ENCODE data around the gene RIPOR2. TPM values are rescaled to one million over a fixed set of nuclear protein-coding genes. Genes with fewer than 3 reads are reported as not detected.
A peak's percentile ranks its signal among the peaks of the same experiment; 100 is the strongest.

The RIPOR2 gene
- total and polyA plus RNA-seq, 2 experiments from 2014 or later = 9.5 to 22.5 TPM

DNA sequence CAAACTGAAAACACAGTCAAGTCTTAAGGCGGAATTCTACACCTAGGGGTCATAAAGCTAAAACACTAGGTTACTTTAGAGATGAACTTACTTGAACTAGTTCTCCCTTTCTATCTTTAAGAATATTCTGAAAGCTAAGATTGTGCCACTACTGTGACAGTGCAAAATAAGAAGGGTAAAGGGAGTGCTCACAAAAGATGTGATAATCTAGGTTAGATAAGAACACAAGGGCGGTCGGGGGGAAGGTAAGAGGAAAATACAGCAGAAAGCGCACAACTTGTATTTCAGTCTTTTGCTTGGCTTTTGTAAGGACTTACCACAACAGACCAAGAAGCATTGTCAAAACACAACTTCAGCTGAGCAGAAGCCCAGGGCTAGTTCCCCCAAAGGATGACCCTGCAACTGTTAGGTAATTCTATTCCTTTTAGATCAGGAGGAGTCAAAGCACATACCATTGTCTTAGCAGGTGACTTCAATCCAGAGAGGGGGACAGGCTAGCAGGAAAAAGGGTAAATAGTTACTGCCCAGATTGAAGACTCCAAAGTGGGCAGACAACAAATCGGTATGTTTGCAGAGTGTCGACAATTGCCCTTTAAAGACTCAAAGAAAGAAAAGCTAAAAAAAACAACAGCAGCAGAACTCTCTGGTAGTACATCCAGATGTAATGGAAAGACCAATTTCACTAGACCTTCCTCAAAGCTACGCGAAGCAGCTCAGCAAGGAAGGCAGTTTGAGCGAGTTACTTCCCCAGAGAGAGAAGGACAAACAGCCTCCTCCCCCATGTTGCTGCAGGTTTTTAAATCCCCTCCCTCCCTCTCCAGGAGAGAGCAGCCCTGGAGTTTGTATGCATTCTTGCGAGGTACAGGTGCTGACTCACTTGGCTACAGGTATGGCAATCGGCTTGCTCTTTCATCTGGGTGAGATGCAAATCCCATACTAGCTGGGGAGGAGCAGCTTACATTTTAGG lies 59.0 kb downstream of the RIPOR2 start:
- no peaks in the 10 kb centered on the region; the same call in 1 of the 2 replicates for H3K9me2 ChIP-seq (ENCODE audit: insufficient read depth)
- Mint-ChIP-seq H3K4me3 (peak overlapping the region; percentile 43), H3K27ac (peak overlapping the region; percentile 80), H3K36me3 (ENCODE audit: low read depth) (peaks cover 40% of the 10 kb centered on the region), H3K9me3 (peaks cover 14% of the 10 kb centered on the region; the same call in 2 of the 3 replicates), H3K4me1 (peaks cover 56% of the 10 kb centered on the region), H3K27me3 (ENCODE audit: insufficient read depth, low read depth, poor library complexity) (peaks cover 5% of the 10 kb centered on the region)
- H3K4me1 ChIP-seq (ENCODE audit: insufficient read depth) = peaks cover 41% of the 10 kb centered on the region
- H3K79me2 ChIP-seq (replicated peaks; ENCODE audit: insufficient read depth) = no peaks in the 10 kb centered on the region
- ATAC-seq = peak; percentile 95
- TF ChIP-seq, protein P1, sequence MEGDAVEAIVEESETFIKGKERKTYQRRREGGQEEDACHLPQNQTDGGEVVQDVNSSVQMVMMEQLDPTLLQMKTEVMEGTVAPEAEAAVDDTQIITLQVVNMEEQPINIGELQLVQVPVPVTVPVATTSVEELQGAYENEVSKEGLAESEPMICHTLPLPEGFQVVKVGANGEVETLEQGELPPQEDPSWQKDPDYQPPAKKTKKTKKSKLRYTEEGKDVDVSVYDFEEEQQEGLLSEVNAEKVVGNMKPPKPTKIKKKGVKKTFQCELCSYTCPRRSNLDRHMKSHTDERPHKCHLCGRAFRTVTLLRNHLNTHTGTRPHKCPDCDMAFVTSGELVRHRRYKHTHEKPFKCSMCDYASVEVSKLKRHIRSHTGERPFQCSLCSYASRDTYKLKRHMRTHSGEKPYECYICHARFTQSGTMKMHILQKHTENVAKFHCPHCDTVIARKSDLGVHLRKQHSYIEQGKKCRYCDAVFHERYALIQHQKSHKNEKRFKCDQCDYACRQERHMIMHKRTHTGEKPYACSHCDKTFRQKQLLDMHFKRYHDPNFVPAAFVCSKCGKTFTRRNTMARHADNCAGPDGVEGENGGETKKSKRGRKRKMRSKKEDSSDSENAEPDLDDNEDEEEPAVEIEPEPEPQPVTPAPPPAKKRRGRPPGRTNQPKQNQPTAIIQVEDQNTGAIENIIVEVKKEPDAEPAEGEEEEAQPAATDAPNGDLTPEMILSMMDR (conservative IDR thresholded peaks at IDR 0.05; ENCODE audit: low read depth in 2 of 2) = 0 out of 4 replicates have a peak, but pooled peaks of 1 of the 2 experiments have one; percentile 3
- TF ChIP-seq ZNF331 (CRISPR knock-in tag; IDR thresholded peaks at IDR 0.05; ENCODE audit: low read depth) (no peak), EZH2phosphoT487 (IDR thresholded peaks at IDR 0.05; ENCODE audit: unreplicated experiment) (no peak)
- no peak overlapping the region for H3K4me3 ChIP-seq
- peak; percentile 84 for DNase-seq (ENCODE audit: low spot score)
- no peaks in the 10 kb centered on the region for H3K27me3 ChIP-seq (ENCODE audit: insufficient read depth)
- H2AFZ ChIP-seq = no peak overlapping the region
- no peaks in the 10 kb centered on the region for H4K20me1 ChIP-seq (replicated peaks; ENCODE audit: insufficient read depth)
- H3K4me2 ChIP-seq = peak overlapping the region; percentile 9; the same call in 1 of the 2 replicates
- peak overlapping the region; percentile 74 for H3K27ac ChIP-seq (ENCODE audit: low read depth)
- no peaks in the 10 kb centered on the region for H3F3A ChIP-seq (replicated peaks; ENCODE audit: low read depth)
- no peaks in the 10 kb centered on the region for H3K36me3 ChIP-seq (ENCODE audit: insufficient read depth)

GRCh38 chr6:24875534-24875901 lies 60.2 kb downstream of the RIPOR2 start:
- H3K4me3 ChIP-seq = no peak overlapping the region
- no peak overlapping the region for H3K27ac ChIP-seq (ENCODE audit: low read depth)
- H3K27me3 ChIP-seq (ENCODE audit: insufficient read depth) = no peaks in the 10 kb centered on the region
- Mint-ChIP-seq H3K9me3 (peaks cover 14% of the 10 kb centered on the region; the same call in 2 of the 3 replicates), H3K4me3 (no peak overlapping the region), H3K36me3 (ENCODE audit: low read depth) (peaks cover 46% of the 10 kb centered on the region), H3K4me1 (peaks cover 51% of the 10 kb centered on the region), H3K27me3 (ENCODE audit: insufficient read depth, low read depth, poor library complexity) (peaks cover 5% of the 10 kb centered on the region), H3K27ac (no peak overlapping the region)
- DNase-seq (ENCODE audit: low spot score) = no peak
- H3K36me3 ChIP-seq (ENCODE audit: insufficient read depth) = no peaks in the 10 kb centered on the region; the same call in 1 of the 2 replicates
- peaks cover 39% of the 10 kb centered on the region for H3K4me1 ChIP-seq (ENCODE audit: insufficient read depth)
- H3K79me2 ChIP-seq (replicated peaks; ENCODE audit: insufficient read depth) = no peaks in the 10 kb centered on the region
- no peaks in the 10 kb centered on the region; the same call in 1 of the 2 replicates for H3K9me2 ChIP-seq (ENCODE audit: insufficient read depth)
- no peaks in the 10 kb centered on the region for H4K20me1 ChIP-seq (replicated peaks; ENCODE audit: insufficient read depth)
- no peak overlapping the region for H2AFZ ChIP-seq
- no peak for ATAC-seq
- H3F3A ChIP-seq (replicated peaks; ENCODE audit: low read depth) = no peaks in the 10 kb centered on the region
- no peak overlapping the region for H3K4me2 ChIP-seq
- no peak for TF ChIP-seq EZH2 (IDR thresholded peaks at IDR 0.05; ENCODE audit: low read depth, unreplicated experiment)
- TF ChIP-seq, protein P2, sequence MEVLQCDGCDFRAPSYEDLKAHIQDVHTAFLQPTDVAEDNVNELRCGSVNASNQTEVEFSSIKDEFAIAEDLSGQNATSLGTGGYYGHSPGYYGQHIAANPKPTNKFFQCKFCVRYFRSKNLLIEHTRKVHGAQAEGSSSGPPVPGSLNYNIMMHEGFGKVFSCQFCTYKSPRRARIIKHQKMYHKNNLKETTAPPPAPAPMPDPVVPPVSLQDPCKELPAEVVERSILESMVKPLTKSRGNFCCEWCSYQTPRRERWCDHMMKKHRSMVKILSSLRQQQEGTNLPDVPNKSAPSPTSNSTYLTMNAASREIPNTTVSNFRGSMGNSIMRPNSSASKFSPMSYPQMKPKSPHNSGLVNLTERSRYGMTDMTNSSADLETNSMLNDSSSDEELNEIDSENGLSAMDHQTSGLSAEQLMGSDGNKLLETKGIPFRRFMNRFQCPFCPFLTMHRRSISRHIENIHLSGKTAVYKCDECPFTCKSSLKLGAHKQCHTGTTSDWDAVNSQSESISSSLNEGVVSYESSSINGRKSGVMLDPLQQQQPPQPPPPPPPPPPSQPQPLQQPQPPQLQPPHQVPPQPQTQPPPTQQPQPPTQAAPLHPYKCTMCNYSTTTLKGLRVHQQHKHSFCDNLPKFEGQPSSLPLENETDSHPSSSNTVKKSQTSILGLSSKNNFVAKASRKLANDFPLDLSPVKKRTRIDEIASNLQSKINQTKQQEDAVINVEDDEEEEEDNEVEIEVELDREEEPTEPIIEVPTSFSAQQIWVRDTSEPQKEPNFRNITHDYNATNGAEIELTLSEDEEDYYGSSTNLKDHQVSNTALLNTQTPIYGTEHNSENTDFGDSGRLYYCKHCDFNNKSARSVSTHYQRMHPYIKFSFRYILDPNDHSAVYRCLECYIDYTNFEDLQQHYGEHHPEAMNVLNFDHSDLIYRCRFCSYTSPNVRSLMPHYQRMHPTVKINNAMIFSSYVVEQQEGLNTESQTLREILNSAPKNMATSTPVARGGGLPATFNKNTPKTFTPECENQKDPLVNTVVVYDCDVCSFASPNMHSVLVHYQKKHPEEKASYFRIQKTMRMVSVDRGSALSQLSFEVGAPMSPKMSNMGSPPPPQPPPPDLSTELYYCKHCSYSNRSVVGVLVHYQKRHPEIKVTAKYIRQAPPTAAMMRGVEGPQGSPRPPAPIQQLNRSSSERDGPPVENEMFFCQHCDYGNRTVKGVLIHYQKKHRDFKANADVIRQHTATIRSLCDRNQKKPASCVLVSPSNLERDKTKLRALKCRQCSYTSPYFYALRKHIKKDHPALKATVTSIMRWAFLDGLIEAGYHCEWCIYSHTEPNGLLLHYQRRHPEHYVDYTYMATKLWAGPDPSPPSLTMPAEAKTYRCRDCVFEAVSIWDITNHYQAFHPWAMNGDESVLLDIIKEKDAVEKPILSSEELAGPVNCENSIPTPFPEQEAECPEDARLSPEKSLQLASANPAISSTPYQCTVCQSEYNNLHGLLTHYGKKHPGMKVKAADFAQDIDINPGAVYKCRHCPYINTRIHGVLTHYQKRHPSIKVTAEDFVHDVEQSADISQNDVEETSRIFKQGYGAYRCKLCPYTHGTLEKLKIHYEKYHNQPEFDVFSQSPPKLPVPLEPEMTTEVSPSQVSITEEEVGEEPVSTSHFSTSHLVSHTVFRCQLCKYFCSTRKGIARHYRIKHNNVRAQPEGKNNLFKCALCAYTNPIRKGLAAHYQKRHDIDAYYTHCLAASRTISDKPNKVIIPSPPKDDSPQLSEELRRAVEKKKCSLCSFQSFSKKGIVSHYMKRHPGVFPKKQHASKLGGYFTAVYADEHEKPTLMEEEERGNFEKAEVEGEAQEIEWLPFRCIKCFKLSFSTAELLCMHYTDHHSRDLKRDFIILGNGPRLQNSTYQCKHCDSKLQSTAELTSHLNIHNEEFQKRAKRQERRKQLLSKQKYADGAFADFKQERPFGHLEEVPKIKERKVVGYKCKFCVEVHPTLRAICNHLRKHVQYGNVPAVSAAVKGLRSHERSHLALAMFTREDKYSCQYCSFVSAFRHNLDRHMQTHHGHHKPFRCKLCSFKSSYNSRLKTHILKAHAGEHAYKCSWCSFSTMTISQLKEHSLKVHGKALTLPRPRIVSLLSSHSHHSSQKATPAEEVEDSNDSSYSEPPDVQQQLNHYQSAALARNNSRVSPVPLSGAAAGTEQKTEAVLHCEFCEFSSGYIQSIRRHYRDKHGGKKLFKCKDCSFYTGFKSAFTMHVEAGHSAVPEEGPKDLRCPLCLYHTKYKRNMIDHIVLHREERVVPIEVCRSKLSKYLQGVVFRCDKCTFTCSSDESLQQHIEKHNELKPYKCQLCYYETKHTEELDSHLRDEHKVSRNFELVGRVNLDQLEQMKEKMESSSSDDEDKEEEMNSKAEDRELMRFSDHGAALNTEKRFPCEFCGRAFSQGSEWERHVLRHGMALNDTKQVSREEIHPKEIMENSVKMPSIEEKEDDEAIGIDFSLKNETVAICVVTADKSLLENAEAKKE (CRISPR knock-in tag; IDR thresholded peaks at IDR 0.05) = no peak
- TF ChIP-seq EZH2phosphoT487 (IDR thresholded peaks at IDR 0.05; ENCODE audit: unreplicated experiment) = no peak
- no peak for TF ChIP-seq ZNF331 (CRISPR knock-in tag; IDR thresholded peaks at IDR 0.05; ENCODE audit: low read depth)
- TF ChIP-seq CREB1 (CRISPR knock-in tag; IDR thresholded peaks at IDR 0.05; ENCODE audit: low read depth) = no peak
- TF ChIP-seq NANOG (IDR thresholded peaks at IDR 0.05; ENCODE audit: borderline replicate concordance) = no peak

All from GM23338 (cell line).